HG02970 (cell line): Measurements from ENCODE around the gene ARHGDIB.

Experiments used
- ATAC-seq: cut with Tn5 transposase; IDR thresholded peaks from one replicate; pipeline ENCODE4 v1.9.1; 2021; ENCODE audit warnings: mild to moderate bottlenecking, moderate library complexity, moderate number of reproducible peaks; ENCODE audit not compliant: unreplicated experiment, low FRiP score

The ARHGDIB gene

DNA sequence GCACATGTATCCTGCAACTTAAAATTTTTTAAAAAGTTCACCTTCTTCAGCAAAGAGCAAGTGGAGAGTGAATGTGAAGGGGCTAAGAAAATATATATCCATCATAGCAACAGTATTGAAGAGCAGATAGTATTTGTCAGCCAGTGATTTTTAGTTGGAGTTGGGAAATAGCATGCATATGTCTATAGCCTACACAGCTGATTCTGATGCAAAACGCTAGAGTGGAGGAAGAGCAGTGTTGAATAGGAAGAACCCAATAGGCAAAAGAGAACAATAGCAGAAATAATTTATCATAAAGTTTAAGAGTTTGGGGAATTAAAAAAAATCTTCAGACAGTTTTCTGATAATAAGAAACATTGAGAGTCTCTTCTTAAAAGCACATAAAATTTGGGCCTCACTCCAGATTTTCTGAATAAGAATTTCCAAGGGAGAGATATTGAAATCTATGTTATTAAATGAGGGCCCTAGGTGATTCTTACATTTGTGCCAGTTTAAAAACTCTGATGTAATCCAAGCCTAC, 23.4 kb upstream of the ARHGDIB start:
- ATAC-seq, result no peak

DNA sequence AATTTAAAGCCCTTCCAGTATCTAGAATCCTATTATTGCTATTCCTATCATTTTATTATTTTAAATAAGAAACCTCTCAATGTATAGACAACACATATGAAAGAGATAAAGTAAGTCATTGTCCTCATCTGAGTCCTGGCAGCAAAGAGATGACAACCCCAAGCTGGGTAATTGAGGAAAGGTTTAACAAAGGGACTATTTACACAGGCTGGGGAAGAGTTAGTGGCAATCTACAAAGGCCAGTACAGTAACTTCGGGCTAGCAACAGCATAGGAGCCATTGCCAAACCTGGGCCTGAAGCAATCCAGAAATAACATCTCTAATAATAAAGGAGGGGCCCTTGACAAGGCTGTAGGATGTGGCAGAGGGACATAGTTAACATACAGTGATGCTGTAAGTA, 22.6 kb upstream of the ARHGDIB start:
- ATAC-seq, result no peak

DNA sequence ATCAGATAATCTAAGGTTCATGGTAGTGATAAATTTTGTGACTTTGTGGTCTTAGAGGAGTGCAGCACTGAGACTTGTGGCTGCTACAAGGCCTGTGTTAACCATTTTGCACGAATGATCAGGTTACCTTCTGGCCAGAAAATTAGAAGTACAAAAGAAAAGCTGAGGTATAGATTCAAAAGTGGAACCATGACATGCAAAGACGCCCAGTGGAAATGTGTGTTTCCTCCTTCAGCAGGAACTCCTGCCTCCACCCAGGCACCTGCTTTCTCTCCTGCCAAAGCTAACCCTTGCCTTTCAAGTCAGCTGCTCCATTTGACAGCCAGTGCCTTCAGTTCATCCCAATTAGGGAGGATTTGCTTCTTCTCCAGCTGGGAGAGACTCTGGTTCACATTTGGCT, 21.6 kb upstream of the ARHGDIB start:
- no peak for ATAC-seq

DNA sequence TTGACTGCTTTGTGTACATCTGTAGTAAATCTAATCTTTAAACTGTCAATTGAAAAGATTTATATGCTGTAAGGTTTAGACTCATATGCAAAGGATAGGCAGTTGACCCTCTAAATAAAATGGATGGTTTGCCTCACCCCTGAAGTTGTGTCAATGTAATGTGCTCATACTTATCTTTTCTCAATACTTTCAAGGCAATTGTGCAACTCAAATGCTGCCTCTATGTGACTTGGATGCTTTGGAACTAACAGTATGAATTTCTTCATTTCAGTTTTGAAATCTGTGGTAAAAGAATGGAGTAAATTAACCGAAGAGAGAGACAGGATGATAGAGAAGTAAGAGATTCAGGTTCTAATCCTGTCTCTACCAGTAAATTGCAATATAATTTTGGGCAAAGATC, 21.2 kb upstream of the ARHGDIB start:
- ATAC-seq, result no peak

DNA sequence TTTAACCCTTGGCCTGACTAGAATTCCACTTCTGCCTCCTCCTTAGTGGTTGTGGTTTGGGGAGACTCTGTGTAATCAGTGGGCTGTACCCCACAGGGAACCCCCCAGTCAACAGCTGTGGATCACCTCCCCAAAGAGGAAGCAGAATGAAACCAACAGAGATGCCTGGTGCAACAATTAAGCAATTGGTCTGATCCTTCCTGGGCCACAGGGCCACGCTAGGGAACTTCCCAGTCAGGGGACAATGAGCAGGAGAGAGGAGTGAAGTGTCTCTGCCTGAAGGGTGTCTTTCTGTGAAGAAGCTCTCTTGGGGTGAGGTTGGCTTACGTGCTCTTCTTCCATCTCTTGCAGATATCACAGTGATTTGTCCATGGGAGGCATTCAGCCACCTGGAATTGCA, 19.6 kb upstream of the ARHGDIB start:
- ATAC-seq, result no peak

DNA sequence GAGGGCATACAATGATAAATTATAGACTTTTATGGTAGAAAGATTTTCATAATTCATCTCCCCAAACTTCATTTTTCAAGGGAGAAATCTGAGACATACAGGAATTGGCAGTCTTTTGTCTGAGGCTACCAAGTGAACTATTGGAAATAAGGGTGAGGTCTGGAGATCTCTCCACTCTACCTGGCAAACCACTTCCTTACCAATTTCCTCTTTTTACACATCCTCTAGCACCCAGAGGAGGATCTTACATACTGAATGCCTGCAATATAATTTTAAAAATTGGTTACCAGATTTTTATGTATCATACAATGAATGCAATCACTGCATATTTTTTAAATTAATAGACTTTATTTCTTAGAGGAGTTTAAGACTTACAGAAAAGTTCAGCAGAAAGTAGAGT, 18.1 kb upstream of the ARHGDIB start:
- ATAC-seq, result no peak

DNA sequence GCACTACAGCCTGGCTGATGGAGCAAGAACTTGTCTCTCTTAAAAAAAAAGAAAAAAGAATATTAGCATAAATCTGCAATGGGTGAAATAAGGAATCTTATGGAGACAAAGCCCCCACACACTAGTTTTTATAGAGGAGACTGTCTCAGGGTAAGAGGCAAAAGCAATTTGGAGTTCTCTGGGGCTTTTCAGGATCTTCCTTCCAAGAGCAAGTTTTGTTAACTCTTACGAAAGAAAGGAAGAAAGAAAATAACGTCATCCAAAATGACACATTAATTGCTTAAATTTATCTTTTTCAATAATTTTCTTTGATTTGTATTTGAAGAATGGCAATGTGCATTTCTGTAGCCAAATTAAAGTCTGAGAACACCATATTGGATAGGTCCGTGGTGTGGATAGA, 15.3 kb upstream of the ARHGDIB start:
- no peak for ATAC-seq

DNA sequence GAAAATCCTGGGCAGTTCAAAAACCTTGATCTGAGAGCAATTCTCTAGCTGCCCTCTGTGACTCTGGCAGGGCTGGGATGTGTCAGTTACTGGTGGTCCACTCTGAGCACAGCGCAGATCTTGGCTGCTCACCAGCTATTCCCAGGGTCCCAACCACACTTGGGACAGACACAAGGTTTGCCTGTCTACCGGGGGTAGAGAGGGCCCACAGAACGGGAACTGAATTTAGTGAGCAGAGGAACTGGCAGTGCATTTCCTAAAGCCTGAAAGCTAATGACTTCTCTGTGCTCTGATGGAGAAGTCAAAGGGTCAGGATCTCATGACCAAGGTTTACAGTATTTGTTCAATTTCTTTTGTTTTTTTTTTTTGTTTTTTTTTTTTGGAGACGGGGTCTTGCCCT, 14.1 kb upstream of the ARHGDIB start:
- ATAC-seq, result no peak

DNA sequence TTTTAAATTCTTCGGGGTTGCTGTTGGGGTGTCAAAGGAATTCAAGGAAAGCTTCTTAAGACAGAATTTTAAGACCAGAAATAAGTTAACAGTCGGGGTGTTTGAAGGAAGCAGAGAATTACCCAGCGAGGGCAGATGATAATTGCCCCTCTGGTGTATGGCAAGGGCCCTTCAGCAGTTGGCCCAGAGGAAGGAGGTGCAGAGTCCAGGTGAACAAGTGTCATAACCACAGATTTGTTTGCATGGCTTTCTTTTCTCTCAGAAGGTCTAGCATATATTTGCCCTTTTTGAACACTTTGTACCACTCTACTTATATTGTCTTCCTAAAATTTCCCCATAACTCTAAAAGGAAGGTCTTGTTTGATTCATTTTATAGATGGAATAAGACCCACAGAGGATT, 13.2 kb upstream of the ARHGDIB start:
- no peak for ATAC-seq

DNA sequence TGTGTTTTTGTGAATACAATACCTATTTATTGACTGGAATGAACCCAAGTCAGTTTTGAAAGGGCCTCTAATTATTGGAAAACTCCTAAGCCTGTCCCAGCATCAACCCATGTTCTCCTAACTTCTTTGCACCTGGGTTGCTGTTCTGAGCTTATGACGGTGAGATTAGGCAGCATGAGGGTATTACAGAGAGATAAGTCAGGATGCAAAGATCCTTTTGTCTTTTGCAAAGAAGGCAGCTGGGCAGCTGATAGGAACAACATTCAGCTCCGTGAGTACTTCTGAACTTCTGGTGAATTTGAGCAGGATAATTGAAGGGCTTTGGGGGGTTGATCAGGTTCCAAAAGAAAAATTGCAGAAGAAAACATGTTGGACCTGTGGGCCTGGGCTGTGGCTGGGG, 11.4 kb upstream of the ARHGDIB start, which contains the start of gene PDE6H:
PDE6H (plus strand) TSS at position 227 of the 400 bp plus-strand sequence. CDS start 4,971 bp downstream, outside the sequence.
- ATAC-seq, result no peak

DNA sequence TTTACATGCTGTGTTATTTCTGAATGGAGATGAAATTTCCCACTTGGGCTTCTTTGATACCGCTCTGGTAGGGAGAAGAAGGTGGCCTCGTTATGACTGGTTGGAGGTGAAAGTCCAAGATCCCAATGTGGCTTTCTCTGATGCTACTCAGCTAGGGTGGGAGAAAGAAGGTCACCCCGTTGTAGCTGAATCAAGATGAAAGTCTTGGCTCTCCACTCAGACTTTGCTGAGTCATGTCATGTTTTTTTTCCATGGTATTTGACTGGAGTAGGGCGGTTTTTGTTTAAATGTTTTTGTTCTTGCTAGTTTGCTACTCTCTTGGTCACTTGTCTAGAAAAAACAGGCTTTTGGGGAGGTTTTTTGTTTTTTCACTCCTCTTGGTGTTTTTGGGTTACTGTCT, 9.1 kb upstream of the ARHGDIB start:
- no peak for ATAC-seq

DNA sequence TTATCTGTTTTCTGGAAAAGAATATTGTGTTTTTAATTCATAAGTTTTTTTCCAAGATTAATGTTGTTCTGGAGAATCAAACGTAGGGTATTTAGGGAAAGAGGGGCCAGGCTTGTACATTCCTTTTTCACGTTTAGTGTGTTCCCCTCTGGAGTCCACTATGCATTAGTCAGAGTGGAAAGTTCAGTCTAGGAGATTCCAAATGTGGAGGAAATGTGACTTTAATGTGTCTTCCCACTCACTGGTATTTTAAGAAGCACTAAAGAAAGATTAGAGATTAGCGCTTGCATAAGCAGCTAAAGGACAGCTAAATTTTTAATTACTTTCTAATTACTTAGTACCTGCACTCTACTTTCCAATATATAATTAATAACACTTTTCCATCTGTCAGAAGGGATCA, 7.1 kb upstream of the ARHGDIB start:
- no peak for ATAC-seq

DNA sequence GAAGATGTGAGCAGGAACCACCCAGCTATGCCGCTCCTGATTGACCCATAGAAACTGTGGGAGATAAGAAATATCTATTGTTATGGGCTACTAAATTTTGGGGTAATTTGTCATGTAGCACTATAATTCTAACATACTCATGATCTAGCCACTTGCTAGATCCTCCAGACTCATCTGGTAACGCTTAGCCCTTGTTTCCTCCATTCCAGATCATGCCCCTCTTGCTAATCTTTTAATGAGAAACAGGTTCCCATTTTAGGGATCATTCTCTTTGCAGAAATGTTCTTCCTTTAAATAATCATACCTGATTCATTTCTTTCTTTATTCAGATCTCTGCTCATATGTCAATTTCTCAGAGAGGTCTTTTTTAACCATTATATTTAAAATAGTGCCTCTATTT, 3.8 kb upstream of the ARHGDIB start:
- ATAC-seq, result no peak

DNA sequence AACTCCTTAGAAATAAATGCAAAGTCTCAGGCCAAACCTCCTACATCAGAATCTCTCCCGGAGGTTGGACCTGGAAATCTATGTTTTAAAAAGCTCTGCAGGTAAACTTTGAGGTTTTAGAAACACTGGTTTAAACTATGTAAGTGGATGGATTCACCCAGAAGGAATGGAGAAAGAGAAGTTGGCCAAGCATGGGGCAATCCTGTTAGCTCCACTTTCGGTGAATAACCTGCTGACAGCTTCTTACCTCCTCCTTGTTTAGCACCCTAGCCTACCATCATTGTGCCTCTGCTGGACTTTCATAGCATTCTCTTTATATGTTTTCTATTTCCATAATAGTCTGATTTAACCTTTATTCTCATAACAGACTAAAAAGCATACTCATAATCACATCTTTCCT, 3.0 kb upstream of the ARHGDIB start:
- ATAC-seq, result no peak

DNA sequence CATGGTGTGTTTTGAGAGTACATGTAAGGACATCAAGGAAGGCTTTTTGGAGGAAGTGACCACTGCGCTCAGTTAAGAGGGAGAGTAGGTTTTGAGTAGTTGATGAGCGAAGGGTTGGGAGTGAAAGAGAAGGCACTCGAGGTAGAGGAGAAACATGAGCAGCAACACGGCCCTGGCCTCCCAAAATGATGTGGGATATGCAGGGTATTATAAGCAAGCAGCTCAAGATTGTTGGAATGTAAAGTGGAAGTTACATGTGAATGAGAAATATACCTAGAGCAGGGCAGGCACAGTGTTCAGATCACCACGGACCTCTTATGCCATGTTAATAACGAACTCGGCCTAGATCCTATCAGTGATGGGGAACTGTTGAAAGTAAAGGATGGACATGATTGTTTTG, 2.1 kb upstream of the ARHGDIB start:
- ATAC-seq, result no peak

DNA sequence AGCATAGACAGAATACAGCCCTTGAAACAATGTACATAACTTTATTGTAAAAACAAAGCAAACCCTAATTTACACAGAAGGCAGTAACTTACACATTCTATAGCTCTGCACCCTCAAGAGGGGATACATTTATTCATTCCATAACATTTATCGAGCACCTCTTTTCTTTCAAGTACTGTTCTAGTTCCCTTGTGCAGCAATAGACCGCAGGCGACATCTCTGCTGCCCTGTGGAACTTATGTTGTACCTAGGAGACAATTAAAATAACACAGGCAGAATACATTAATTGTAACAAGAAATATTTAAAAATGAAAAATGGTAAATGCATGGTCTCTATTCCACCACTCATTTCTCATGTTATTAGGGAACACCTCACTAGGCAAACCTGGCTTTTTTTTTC, 1.4 kb upstream of the ARHGDIB start:
- no peak for ATAC-seq

DNA sequence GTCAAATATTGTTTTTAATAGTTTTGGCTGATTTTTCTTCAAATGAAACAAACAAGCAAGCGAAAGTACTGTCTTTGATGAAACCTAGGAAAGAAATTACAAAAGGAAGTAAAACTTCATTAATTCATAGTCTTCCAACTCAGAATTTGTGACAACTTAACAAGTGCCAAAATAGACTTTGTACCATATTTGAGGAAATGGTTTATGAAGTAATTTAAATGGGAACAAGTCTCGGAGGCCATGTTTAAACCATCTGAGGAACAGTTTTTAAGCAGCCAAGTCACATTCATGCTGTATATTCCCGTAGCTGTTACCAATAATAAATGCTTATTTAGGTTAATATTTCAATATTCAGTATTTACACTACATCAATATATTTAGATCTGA, 745 bp upstream of the ARHGDIB start:
- no peak for ATAC-seq

DNA sequence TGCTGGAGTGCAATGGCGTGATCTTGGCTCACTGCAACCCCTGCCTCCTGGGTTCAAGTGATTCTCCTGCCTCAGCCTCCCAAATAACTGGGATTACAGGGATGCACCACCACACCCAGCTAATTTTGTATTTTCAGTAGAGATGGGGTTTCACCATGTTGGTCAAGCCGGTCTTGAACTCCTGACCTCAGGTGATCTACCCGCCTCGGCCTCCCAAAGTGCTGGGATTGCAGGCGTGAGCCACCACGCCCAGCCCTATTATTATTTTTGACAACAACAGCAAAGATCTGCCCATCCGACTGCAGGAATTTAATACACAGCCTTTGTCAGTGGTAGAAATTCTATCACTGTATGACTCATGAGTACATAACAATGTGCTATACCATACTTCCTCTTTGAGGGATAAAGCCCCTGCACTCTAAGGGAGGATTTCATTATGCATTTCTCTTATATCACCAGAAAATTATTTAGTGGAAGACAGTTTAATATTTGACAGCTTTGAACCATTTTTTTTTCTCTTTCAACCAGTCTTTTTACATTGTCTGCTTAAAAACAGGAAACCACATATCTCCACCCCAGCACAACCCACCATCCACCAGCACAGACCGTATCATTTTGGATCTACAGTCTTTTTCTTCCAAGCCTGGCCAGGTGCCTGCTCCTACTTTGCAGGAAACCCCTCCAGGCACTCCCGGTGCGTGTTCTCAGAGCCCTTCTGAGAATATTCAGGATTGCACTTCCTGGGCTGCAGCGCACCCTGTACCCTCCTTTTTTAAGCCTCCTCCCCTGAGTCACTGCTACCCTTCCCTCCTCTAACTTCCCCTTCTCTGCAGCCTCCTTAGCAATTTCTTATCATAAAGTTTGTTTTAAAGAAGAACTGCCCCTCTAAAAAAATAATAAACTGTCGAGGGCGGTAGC, 594 bp downstream of the ARHGDIB start:
- peak; percentile 27 for ATAC-seq

DNA sequence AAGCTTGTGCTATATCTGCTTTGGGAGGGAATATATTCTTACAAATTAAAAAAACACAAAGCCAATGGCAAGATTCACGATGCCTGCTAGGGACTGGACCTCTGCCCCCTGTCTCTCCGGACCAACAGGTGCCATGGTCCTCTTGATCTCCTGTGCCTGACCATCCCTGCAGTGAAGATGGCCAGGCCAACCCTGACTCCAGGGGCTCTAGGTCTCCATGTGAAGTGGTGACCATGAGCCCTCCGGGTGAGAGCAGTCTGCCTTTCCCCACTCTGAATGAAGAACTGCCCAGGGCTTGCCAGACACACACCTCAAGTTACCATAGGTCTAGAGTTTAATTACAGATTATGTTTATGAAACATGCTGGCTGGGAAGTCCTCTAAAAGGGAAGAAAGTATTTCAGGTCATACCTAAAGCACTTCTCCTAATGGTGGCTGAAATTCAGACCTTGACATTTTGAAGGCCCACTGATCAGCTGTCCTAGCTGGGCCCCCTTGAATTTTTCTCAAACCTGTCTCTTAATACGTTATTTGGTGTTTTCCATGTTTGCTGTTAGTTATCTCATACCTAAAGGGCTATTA, 1.4 kb downstream of the ARHGDIB start:
- no peak for ATAC-seq

DNA sequence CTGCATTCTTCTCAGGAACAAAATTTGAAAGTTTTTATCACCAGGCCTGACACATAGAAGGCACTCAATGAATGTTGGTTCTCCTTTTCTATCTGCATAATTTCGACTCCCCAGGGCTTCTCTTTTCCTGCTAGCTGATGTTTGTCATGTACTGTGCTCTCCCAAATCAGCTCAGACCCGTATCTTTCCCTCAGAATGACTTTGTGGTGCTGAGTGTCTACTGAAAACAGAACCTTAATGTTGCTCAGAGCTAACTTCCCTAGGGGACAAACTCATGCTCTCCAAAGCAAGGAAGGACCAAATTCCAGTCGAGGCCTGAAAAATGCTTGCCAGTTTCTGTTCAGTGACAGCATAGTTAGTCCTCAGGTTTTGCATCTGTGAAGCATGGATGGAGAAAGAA, 1.9 kb downstream of the ARHGDIB start:
- ATAC-seq, result no peak

DNA sequence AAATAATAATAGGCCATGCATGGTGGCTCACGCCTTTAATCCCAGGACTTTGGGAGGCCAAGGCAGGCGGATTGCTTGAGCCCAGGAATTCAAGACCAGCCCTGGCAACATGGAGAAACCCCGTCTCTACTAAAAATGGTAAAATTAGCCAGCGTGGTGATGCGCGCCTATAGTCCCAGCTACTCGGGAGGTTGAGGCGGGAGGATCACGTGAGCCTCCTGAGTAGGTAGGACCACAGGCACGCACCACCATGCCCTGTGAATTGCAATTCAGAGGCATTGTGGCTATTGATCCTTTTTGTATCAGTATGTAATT, 2.3 kb downstream of the ARHGDIB start:
- no peak for ATAC-seq
